CD8-positive, alpha-beta memory T cell (primary cell): Measurements from ENCODE around the gene SERPING1. TPM values are rescaled to one million over a fixed set of nuclear protein-coding genes. Genes with fewer than 3 reads are reported as not detected.

Source experiments
- CTCF ChIA-PET: fragments of 350-600 bp; sonication (Branson Sonifier 250); formaldehyde crosslinking; loops from one replicate; lab custom pipeline; 2021; ENCODE audit warnings: antibody characterized with exemption; lab: Charles Lee
- POLR2A ChIA-PET: fragments of 350-600 bp; sonication (Branson Sonifier 250); formaldehyde crosslinking; loops from one replicate; lab custom pipeline; 2021; ENCODE audit warnings: antibody characterized with exemption; lab: Charles Lee
- DNase-seq, 5 donors: peaks; one replicate each; pipeline versions ENCODE4 v3.0.0 to v3.0.0-alpha.2; 2020 to 2022; ENCODE audit warnings: mixed read lengths in 1 of 5
- H3K27ac ChIP-seq: one replicate; pipeline ENCODE4 v1.7.0; 2013; ENCODE audit warnings: low read depth, mild to moderate bottlenecking, low read length, moderate library complexity
- H3K27me3 ChIP-seq: 2 replicates; pipeline ENCODE4 v1.7.0; 2013; ENCODE audit warnings: low read length, mild to moderate bottlenecking; ENCODE audit not compliant: insufficient read depth, poor library complexity, severe bottlenecking
- H3K36me3 ChIP-seq: 2 replicates; pipeline ENCODE4 v1.7.0; 2013; ENCODE audit warnings: mild to moderate bottlenecking, low read length, moderate library complexity; ENCODE audit not compliant: insufficient read depth
- H3K4me1 ChIP-seq: 2 replicates; pipeline ENCODE4 v1.7.0; 2013; ENCODE audit warnings: mild to moderate bottlenecking, low read length, moderate library complexity; ENCODE audit not compliant: insufficient read depth
- H3K4me3 ChIP-seq: 2 replicates; pipeline ENCODE4 v1.7.0; 2013; ENCODE audit warnings: mild to moderate bottlenecking, low read length
- H3K9me3 ChIP-seq: 2 replicates; pipeline ENCODE4 v1.7.0; 2013; ENCODE audit warnings: mild to moderate bottlenecking, low read length
- H3K27ac Mint-ChIP-seq, 8 donors: one replicate each; pipeline ENCODE4 v1.8.0; 2020 to 2021; ENCODE audit warnings: mixed read lengths in 8 of 8, mild to moderate bottlenecking in 6 of 8, inconsistent platforms in 3 of 8, moderate library complexity in 3 of 8
- H3K27me3 Mint-ChIP-seq, 2 donors: one replicate each; pipeline ENCODE4 v1.8.0; 2020 to 2021; ENCODE audit warnings: mixed read lengths in 2 of 2, mild to moderate bottlenecking in 1 of 2, moderate library complexity in 1 of 2
- H3K36me3 Mint-ChIP-seq, 3 donors: one replicate each; pipeline ENCODE4 v1.8.0; 2020 to 2021; ENCODE audit warnings: mixed read lengths in 3 of 3, inconsistent platforms in 1 of 3, mild to moderate bottlenecking in 1 of 3
- H3K4me1 Mint-ChIP-seq, 3 donors: one replicate each; pipeline ENCODE4 v1.8.0; 2020 to 2021; ENCODE audit warnings: mixed read lengths in 3 of 3, inconsistent platforms in 1 of 3, mild to moderate bottlenecking in 1 of 3
- H3K4me3 Mint-ChIP-seq, 7 donors: one replicate each; pipeline ENCODE4 v1.8.0; 2020 to 2021; ENCODE audit warnings: mixed read lengths in 7 of 7, mild to moderate bottlenecking in 6 of 7, moderate library complexity in 4 of 7, inconsistent platforms in 2 of 7
- H3K9me3 Mint-ChIP-seq, 5 donors: one replicate each; pipeline ENCODE4 v1.8.0; 2020 to 2022; ENCODE audit warnings: mixed read lengths in 5 of 5, mild to moderate bottlenecking in 3 of 5, moderate library complexity in 2 of 5, inconsistent platforms in 1 of 5
- polyA plus RNA-seq: library from polyadenylated mRNA; unstranded; fragments of 300-500 nt; fragmentation: Illumina TruSeq; gene quantifications from one replicate; pipeline ENCODE4 v1.2.3, GENCODE V29; 2021
- total RNA-seq, 2 experiments: library from RNA; stranded (reverse); gene quantifications; one replicate each; pipeline ENCODE4 v1.2.3, GENCODE V29; 2021

The SERPING1 gene
- total and polyA plus RNA-seq, 3 experiments from 2014 or later = not detected

- Mint-ChIP-seq H3K9me3 (no peaks in the 10 kb centered on the region), H3K27ac (no peak overlapping the region), H3K27me3 (peaks cover 1 to 20% of the 10 kb centered on the region in 2 donors), H3K36me3 (peaks cover 0 to 10% (median 0%) of the 10 kb centered on the region in 3 donors), H3K4me3 (no peak overlapping the region), H3K4me1 (peaks cover 0 to 1% (median 0%) of the 10 kb centered on the region in 3 donors)
- no peak for DNase-seq
- Histone ChIP-seq H3K9me3 (no peaks in the 10 kb centered on the region), H3K27ac (no peak overlapping the region), H3K4me1 (no peaks in the 10 kb centered on the region), H3K36me3 (no peaks in the 10 kb centered on the region), H3K4me3 (no peak overlapping the region), H3K27me3 (no peaks in the 10 kb centered on the region)
- ChIA-PET POLR2A (no interaction called here), CTCF (interaction anchor here (1.0 to 2.5 kb wide), 3 partner anchors 67 to 115 kb away, joined by 3 to 8 read pairs (median 5); no protein-coding TSS in a partner anchor)
Observed at GRCh38 chr11:57574061-57574460, 23.4 kb upstream of the SERPING1 start.

GRCh38 chr11:57584341-57584740 is 13.1 kb upstream of the SERPING1 start:
- POLR2A ChIA-PET = no interaction called here
- CTCF ChIA-PET = interaction anchor here (1.1 kb wide), 1 partner anchor 60 kb away, joined by 4 read pairs; no protein-coding TSS in a partner anchor
- Mint-ChIP-seq H3K9me3 (no peaks in the 10 kb centered on the region), H3K27ac (no peak overlapping the region), H3K4me1 (no peaks in the 10 kb centered on the region), H3K27me3 (peaks cover 7 to 8% of the 10 kb centered on the region in 2 donors), H3K36me3 (peaks cover 0 to 4% (median 0%) of the 10 kb centered on the region in 3 donors), H3K4me3 (no peak overlapping the region)
- H3K27me3 ChIP-seq = no peaks in the 10 kb centered on the region
- no peak for DNase-seq
- H3K4me1 ChIP-seq = no peaks in the 10 kb centered on the region
- H3K27ac ChIP-seq = no peak overlapping the region
- no peak overlapping the region for H3K4me3 ChIP-seq
- H3K9me3 ChIP-seq = no peaks in the 10 kb centered on the region
- H3K36me3 ChIP-seq = no peaks in the 10 kb centered on the region

- H3K27ac Mint-ChIP-seq = no peak overlapping the region
- no peaks in the 10 kb centered on the region for H3K4me1 ChIP-seq
- H3K27me3 Mint-ChIP-seq = peaks cover 8 to 14% of the 10 kb centered on the region in 2 donors
- H3K27ac ChIP-seq = no peak overlapping the region
- H3K4me1 Mint-ChIP-seq = no peaks in the 10 kb centered on the region
- ChIA-PET CTCF (no interaction called here), POLR2A (no interaction called here)
- no peaks in the 10 kb centered on the region for H3K27me3 ChIP-seq
- no peak overlapping the region for H3K4me3 ChIP-seq
- H3K9me3 Mint-ChIP-seq = no peaks in the 10 kb centered on the region
- H3K36me3 ChIP-seq = no peaks in the 10 kb centered on the region
- no peak for DNase-seq
- peaks cover 0 to 4% (median 0%) of the 10 kb centered on the region in 3 donors for H3K36me3 Mint-ChIP-seq
- no peak overlapping the region for H3K4me3 Mint-ChIP-seq
- no peaks in the 10 kb centered on the region for H3K9me3 ChIP-seq
Observed at GRCh38 chr11:57585301-57585700, 12.2 kb upstream of the SERPING1 start.

DNA sequence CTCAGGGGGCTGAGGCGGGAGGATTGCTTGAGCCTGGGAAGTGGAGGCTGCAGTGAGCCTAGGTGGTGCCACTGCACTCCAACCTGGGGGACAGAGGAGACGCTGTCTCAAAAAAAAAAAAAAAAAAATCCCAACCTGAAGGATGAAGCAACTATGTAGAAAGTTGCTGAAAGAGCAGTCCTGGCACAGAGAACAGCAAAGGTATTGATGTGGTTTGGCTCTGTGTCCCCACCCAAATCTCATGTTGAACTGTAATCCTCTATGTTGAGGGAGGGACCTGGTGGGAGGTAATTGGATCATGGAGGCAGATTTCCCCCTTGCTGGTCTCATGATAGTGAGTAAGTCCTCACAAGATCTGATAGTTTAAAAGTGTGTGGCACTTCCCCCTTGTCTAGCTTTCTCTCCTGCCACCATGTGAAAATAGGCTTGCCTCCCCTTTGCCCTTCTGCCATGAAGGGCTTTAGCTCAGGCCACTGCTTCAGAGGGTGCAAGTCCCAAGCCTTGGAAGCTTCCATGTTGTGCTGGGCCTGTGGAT is 10.7 kb upstream of the SERPING1 start:
- Mint-ChIP-seq H3K4me3 (no peak overlapping the region), H3K36me3 (peaks cover 0 to 4% (median 0%) of the 10 kb centered on the region in 3 donors), H3K27ac (peak overlapping the region in 1 of 8 donors; percentile 19), H3K27me3 (peaks cover 7 to 18% of the 10 kb centered on the region in 2 donors), H3K4me1 (no peaks in the 10 kb centered on the region), H3K9me3 (no peaks in the 10 kb centered on the region)
- no peaks in the 10 kb centered on the region for H3K9me3 ChIP-seq
- no peak for DNase-seq
- H3K4me3 ChIP-seq = no peak overlapping the region
- POLR2A ChIA-PET = no interaction called here
- H3K4me1 ChIP-seq = no peaks in the 10 kb centered on the region
- no peaks in the 10 kb centered on the region for H3K36me3 ChIP-seq
- CTCF ChIA-PET = no interaction called here
- H3K27ac ChIP-seq = no peak overlapping the region
- no peaks in the 10 kb centered on the region for H3K27me3 ChIP-seq

DNA sequence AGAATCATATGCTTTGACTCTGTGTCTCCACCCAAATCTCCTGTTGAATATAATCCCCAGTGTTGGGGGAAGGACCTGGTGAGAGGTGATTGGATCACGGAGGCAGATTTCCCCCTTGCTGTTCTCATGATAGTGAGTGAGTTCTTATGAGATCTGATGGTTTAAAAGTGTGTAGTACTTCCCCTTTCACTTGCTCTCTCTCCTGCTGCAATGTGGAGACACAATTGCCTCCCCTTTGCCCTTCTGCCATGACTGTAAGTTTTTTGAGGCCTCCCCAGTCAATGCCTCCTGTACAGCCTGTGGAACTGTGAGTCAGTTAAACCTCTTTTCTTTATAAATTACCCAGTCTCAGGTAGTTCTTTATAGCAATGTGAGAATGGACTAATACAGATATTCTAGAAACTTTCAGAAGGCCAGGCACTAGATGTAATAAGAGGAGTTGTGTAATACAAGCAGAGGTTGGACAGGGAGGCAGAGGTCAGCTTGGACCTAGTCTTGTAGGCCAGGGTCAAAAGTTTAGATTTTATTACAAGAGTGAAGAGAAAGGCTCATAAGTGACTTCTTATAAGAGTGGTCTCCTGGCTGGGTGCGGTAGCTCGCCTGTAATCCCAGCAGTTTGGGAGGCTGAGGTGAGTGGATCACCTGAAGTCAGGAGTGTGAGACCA is 9.3 kb upstream of the SERPING1 start:
- Mint-ChIP-seq H3K9me3 (no peaks in the 10 kb centered on the region), H3K27ac (peak overlapping the region in 1 of 8 donors; percentile 29), H3K4me3 (no peak overlapping the region), H3K36me3 (peaks cover 0 to 4% (median 0%) of the 10 kb centered on the region in 3 donors), H3K4me1 (no peaks in the 10 kb centered on the region), H3K27me3 (peaks cover 9 to 22% of the 10 kb centered on the region in 2 donors)
- Histone ChIP-seq H3K4me3 (no peak overlapping the region), H3K9me3 (no peaks in the 10 kb centered on the region), H3K27ac (no peak overlapping the region), H3K36me3 (no peaks in the 10 kb centered on the region), H3K27me3 (no peaks in the 10 kb centered on the region), H3K4me1 (no peaks in the 10 kb centered on the region)
- ChIA-PET POLR2A (no interaction called here), CTCF (no interaction called here)
- DNase-seq = no peak

- Histone ChIP-seq H3K36me3 (no peaks in the 10 kb centered on the region), H3K4me3 (no peak overlapping the region), H3K9me3 (no peaks in the 10 kb centered on the region), H3K27ac (no peak overlapping the region), H3K4me1 (no peaks in the 10 kb centered on the region), H3K27me3 (peaks cover 14% of the 10 kb centered on the region)
- H3K4me1 Mint-ChIP-seq = peaks cover 0 to 3% (median 0%) of the 10 kb centered on the region in 3 donors
- H3K27me3 Mint-ChIP-seq = peaks cover 37 to 53% of the 10 kb centered on the region in 2 donors
- DNase-seq = no peak
- ChIA-PET POLR2A (no interaction called here), CTCF (interaction anchor here (1.0 kb wide), 1 partner anchor 28 kb away, joined by 4 read pairs; the partner anchor contains the start of gene UBE2L6)
- H3K27ac Mint-ChIP-seq = no peak overlapping the region
- H3K4me3 Mint-ChIP-seq = no peak overlapping the region
- H3K36me3 Mint-ChIP-seq = no peaks in the 10 kb centered on the region
- no peaks in the 10 kb centered on the region for H3K9me3 Mint-ChIP-seq
Observed at GRCh38 chr11:57596266-57596885, 1.1 kb upstream of the SERPING1 start.

- Histone ChIP-seq H3K9me3 (no peaks in the 10 kb centered on the region), H3K4me1 (no peaks in the 10 kb centered on the region), H3K27me3 (peaks cover 14% of the 10 kb centered on the region), H3K4me3 (no peak overlapping the region), H3K27ac (no peak overlapping the region), H3K36me3 (no peaks in the 10 kb centered on the region)
- no peaks in the 10 kb centered on the region for H3K36me3 Mint-ChIP-seq
- DNase-seq = no peak
- ChIA-PET POLR2A (no interaction called here), CTCF (interaction anchor here (0.6 kb wide), 1 partner anchor 21 kb away, joined by 4 read pairs; no protein-coding TSS in a partner anchor)
- H3K27ac Mint-ChIP-seq = no peak overlapping the region
- peaks cover 0 to 3% (median 0%) of the 10 kb centered on the region in 3 donors for H3K4me1 Mint-ChIP-seq
- no peaks in the 10 kb centered on the region for H3K9me3 Mint-ChIP-seq
- H3K27me3 Mint-ChIP-seq = peaks cover 35 to 54% of the 10 kb centered on the region in 2 donors
- peak overlapping the region in 1 of 7 donors; percentile 54 for H3K4me3 Mint-ChIP-seq
Observed at GRCh38 chr11:57597916-57598830, 688 bp downstream of the SERPING1 start.
